NCI-H146 treated with DMSO at 0.1 percent for 48 hours (cell line): Measurements from ENCODE around the gene GTF2F2.

Experiments
- DNase-seq: peaks from one replicate; lab custom pipeline; 2025; ENCODE audit not compliant: unreplicated experiment; lab: John Stamatoyannopoulos, UW

The GTF2F2 gene

DNA sequence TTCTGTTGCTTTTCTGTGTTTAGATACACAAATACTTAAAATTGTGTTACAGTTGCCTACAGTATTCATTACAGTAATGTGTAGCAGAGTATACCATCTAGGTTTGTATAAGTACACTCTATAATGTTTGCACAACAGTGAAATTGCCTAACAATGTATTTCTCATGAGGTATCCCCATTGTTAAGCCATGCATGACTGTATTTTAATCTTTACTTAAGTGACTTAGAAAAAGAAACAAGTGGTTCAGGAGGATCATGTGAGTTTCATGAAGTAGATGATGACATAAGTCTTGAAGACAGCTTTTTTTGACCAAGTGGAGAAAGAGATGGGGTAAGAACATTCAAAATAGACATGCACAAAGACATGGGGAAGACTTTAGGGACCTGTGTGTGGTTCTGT, 88.9 kb downstream of the GTF2F2 start:
- DNase-seq: no peak

DNA sequence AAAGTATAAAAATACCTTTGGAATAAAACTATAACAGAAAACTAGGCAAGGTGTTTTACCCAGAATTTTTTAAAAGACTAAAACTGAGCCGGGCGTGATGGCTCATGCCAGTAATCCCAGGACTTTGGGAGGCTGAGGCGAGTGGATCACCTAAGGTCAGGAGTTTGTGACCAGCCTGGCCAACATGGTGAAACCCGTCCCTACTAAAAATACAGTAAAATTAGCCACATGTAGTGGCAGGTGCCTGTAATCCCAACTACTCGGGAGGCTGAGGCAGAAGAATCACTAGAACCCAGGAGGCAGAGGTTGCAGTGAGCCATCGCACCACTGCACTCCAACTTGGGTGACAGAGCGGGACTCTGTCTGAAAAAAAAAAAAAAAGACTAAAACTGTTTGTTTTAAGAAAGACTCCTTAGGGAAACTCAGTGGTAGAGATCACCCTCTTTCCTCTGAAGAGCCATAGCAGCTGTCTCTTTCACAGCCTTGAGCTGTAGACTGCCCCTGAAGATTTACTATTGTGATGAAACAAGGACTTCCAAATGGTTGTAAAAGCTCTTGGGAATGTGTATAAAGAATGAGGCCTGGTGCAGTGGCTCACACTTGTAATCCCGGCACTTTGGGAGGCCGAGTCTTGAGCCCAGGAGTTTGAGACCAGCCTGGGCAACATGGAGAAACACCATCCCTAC, 95.2 kb downstream of the GTF2F2 start:
- no peak for DNase-seq

DNA sequence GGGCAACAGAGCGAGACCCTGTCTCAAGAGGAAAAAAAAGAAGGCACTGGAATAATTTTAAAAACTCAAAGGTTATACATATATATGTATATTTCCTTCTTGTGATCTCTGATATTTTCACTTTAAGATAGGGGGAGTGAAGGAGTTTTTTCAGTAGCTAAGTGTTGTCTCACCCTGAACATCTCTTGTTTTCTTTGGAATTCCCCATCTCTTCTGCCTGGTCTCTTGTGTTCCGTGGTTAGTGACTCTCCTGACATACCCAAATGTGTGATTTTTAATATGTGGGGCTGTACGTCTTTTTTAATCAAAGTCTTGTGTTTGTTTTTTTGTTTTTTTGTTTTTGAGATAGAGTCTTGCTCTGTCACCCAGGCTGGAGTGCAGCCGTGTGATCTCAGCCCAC, 95.9 kb downstream of the GTF2F2 start:
- no peak for DNase-seq

DNA sequence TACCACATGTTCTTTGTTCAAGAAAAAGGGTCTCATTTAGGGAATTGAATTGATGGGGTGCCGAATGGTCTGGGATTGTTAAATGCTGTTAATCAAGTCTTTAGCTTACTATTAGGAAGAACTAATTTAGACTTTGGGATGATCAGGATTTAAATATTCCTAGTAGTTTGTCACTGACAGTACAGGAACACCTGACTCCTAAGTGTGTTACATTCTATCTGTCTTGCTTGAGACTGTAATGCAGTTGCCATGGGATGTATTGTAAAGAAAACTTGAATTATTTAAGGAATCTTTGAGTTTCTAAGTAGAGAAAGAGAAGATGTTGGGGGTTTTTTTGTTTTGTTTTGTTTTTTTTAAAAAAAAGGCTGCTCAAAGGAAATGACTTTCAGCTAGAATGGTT, 98.4 kb downstream of the GTF2F2 start:
- DNase-seq: no peak

DNA sequence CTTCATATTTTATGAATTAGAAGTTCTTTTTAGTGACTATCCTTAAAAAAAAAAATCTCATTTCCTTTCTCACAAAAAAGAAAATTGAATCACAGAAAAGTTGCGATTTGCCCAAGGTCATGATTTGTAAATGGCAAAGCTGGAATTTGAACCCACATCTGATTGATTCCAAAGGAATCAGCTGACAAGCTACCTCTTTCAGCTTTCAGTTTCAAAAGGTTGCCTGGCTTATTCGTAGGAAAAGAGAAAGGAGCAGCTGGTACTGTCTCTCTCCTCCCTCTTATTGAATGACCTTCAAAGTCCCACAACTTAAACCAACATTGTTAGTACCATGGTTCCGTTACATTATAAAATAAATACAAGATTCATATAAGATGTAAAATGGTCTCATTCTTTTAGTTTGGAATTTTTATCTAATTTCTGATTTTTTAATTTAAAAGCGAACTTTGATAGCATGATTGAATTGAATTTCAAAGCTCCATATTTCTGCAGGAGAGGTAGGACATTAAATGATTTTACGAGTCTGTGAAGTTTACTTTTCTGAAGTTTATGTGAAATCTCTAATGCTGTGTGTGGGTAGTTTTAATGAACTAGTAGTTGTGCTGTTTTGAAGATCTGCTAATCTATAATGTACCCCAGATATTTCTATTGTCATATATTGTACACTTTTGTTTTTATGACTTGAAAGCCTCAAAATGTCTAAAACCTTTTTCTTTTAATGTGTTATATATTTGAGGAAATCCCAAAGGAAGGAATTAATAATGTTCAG, 99.0 kb downstream of the GTF2F2 start:
- DNase-seq: no peak

DNA sequence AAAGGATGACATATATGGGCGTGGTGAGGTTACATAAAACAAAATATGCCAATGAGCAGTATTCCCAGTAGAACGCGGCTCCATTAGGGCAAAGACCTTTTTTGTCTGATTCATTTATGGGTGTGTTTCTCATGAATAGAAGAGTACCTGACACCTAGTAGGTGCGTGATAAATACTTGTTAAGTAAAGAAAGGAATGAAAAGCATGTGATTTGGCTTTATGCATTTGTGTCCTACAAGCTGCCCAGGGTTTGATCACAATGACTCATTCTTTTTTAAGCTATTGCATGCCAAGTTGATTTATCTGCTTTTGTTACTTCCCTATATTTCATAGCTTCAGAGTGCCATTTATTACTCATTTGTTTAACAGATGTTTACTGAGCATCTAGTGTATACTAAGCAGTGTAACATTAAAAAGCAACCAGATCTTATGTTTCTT, 99.6 kb downstream of the GTF2F2 start:
- DNase-seq: no peak

DNA sequence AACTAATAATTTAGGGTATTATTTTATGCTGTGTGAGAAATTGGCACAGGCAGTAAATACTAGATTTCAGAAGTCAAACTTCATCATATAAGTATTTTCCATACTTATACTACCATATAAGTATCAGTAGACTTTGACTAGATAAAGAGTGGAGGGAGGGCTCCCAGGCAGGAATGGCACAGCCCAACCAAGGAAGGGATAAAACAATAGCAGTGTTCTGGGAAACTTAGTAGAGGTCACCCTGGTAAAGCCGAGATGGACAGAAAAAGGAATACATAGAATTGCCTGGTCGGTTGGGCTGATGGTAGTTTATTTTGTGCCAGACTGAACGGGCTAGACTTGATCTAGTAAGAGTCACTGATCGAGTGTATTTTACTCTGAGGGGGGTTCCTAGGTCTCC, 100.1 kb downstream of the GTF2F2 start:
- DNase-seq: no peak

DNA sequence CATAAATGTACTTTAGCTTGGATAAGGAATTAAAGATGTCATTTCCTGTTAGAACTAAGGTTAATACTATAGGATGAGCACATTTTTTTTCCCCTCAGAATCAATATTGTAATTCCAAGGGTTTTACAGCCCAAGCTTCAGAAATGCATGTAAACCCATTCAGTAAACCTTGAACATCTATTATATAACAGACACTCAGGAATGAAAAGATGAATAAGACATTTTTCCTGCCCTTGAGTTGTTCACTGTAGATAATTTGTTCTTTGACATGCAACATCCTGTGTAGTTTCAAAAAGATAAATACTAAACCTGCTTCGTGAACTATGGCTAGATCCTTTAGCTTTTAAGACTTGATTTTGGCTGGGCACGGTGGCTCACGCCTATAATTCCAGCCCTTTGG, 102.2 kb downstream of the GTF2F2 start:
- DNase-seq: no peak

DNA sequence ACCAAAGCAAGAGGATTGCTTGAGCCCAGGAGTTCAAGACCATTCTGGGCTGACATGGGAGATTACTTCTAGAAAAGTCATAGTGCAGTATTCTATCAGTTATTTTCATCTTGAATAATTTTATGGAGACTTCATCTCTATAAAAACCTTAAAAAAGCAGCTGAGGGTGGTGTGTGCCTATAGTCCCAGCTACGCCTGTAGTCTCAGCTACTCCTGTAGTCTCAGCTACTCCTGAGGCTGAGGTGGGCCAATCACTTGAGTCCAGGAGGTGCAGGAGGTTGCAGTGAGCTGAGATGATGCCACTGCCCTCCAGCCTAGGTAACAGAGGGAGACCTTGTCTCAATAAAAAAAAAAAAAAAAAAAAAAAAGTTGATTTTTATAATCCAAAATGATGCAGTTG, 102.6 kb downstream of the GTF2F2 start:
- no peak for DNase-seq

DNA sequence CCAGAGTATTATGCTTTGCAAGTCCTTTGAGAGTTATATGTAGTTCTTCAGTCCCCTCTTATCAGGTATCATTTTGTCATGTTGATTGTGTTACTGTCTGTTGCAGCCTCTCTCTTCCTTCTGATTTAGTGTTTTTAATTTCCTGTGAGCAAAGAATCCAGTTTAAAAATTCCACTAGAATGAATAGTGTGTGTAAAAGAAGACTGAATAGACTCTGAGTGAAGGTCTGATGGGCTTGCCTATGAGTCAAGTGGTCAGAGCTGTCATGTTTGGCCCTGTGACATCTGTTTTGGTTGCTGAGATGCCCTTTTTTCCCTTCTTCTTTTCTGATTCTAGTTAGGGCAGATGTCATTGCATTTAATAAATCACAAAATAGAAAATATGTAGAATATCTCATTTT, 103.9 kb downstream of the GTF2F2 start:
- DNase-seq: no peak

DNA sequence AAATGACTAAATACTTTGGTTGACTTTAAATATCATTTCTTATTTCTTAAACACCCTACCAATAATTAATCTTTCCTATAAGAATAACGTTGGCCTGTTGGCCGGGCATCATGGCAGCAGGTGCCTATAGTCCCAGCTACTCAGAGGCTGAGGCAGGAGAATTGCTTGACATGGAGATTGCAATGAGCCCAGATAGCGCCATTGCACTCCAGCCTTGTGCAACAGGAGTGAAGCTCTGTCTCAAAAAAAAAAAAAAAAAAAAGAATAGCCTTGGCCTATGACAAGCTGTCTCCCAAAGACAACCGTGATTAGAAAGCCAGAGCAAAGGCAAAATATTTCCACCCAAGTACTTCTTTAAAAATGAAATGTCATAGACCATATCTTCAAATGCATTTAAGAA, 105.1 kb downstream of the GTF2F2 start:
- no peak for DNase-seq

DNA sequence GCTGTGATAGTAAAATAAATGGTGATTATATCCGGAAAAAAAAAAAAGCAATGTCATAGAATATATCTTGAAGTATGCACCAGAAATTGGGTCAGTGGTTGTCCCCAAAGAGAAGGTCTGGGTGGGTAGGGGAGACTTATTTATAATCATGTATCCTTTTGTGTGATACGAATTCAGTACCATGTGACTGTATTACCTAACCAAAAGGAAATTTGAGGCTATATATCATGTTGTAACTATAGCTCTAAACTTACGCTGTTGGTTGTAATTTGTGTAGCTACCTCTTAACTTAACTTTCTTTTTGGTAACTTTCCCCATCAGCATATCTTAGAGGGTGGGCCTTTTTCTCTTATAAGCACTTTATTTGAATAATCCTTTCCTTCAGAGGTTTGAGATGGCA, 105.7 kb downstream of the GTF2F2 start:
- DNase-seq: no peak

DNA sequence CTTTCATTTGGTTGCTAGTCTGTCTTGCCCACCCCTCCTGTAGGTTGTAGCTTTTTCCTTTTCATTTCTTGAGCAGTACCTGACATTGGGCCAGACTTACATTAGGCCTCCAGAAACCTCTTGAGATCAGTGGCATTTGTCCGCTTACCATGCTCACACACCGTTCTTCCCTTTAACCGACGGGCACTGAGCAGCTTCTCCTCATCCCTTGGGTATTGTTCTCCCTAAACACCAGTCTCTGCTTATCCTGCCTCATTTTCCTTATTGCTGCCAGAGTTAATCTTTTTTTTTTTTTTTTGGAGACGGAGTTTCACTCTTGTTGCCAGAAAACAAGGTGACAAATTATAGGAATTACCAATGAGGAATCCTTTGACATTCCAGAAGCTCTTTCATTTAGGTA, 107.7 kb downstream of the GTF2F2 start:
- no peak for DNase-seq

DNA sequence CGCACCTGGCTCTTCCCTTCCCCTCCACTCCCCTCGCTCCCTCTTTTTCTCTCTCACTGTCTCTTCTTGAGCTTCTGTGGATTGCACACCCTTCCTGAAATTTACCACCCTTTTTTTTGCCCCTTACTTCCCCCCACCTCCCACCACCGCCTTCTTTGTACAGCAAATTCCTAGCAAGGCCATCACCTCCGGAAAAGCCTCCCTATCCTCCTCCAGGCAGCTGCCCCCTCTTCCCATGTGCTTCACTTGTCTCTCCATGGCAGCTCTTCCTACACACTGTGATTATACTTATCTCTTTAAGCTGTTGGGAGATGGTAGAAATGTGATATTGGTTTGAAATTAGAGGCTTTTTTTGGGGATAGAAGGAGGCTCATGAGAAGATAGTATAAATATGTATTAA, 108.9 kb downstream of the GTF2F2 start:
- no peak for DNase-seq

DNA sequence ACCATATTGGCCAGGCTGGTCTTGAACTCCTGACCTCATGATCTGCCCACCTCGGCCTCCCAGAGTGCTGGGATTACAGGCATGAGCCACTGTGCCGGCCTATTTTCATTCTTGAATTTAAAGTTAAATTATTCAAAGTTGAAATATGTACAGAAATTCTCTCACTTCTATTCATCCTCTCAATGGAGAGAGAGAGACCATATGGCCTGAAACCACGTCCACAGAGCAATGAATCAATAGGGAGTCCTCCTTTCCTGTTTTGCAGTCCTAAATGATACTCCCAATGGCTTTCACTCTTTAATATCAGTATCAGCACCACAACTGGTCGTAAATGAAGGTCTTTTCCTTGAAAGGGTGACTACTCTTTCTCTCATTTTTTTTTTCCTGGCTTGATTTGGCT, 111.0 kb downstream of the GTF2F2 start:
- no peak for DNase-seq

DNA sequence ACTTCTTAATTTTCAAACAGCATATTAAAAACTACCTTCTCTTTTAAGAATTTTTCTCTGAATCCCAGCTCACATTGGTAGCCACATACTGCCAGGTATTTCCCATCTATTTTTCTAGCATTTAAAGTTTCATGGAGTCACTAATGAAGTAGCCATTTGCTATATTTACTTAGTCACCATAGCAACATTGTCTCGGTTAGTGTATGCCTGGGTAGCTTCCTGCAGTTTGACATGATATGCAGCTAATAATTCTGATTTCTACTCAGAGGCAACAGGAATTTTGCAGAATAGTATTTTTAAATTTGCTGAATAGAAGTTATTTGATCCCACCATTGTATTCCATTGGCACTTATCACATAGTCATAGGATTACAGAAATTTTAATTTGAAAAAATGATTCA, 111.4 kb downstream of the GTF2F2 start:
- peak; percentile 63 for DNase-seq

DNA sequence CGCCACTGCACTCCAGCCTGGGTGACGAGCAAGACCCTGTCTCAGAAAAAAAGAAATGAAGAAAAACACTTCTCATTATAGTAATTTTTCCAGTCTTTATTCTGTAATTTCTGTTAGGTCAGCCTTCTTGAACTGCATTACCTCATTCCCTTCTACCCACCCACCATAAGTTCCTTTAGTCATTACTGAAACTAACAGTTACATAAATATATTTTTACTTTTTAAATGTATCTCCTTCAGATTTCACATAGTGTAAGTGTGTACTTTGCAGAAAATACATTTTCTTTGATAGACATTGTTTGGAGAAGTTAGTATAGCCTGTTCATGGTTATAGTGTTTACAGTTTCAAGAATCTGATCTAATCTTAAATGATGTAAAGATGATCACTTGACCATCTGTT, 112.3 kb downstream of the GTF2F2 start:
- no peak for DNase-seq

DNA sequence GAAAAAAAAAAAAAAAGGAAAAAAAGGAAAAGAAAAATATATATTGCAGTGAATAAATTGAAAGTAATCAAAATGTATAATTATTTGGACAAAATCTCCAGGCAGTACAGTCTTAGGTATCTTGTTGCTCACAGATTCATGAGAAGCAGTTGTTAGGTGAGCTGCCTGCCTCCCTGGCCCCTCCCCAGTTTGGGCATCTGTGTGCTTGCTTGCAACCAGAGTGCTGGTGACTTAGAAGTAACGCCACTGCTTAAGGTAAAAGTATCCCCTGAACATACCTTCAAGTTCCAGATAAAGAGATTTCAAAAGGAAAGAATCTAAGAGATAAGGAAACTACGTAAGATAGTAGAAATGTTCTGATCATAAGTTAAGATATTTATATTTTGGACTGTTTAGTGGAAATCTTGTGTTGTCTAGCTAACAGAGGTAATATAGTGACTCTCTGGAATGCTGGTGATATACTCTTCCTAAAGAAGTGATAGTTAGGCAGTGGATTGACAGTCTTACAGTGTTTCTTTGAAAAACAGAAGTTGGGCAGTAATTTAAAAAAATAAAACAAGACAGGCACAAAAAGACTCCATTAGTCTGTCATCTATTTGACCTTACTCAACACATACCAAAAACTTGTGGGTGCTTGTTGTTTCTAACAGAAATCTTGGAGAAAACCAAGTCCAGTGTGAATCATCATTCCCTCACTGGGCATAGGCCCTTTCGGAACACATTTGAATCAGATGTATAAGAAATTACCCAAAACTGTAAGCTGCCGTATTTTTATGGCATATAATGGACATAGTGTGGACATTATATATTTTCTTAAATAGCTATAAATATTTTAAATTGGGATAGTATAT, 118.9 kb downstream of the GTF2F2 start:
- DNase-seq: no peak

DNA sequence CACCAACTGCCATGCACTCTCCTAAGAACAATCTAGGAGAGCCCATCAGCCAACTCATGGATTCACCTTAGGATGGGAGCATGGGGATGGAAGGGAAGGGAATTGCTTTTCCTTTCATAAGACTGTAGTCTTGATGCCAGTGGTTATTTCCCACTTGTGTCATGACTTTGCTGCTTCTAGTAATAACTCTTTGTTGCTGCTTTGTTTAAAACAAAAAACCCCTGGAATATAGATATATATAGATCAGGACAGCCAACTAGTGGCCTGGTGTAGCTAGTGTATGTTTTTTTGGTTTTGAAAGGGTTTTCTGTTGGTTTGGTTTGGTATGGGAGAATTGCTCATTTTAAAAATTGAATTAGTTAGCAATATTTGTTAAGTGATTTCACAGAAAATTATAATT, 119.8 kb downstream of the GTF2F2 start:
- no peak for DNase-seq

DNA sequence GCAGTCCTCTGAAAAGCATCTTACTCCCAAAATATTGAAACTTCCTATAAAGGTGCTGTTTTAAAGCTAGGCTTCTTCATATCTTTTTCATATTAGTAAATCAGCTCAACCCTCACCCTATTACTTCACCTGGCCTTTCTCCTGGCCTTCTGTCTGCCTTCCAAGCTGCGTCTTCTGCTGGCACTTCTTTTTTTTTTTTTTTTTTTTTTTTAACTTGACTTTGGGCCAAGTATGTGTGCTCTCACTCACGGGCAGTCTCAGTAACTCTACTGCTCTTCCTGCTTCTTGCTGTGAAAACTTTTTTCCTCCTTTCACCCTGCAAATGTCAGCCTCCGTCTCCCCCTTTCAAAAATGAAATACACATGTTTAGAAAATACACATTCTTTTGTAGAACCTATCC, 121.8 kb downstream of the GTF2F2 start:
- no peak for DNase-seq

DNA sequence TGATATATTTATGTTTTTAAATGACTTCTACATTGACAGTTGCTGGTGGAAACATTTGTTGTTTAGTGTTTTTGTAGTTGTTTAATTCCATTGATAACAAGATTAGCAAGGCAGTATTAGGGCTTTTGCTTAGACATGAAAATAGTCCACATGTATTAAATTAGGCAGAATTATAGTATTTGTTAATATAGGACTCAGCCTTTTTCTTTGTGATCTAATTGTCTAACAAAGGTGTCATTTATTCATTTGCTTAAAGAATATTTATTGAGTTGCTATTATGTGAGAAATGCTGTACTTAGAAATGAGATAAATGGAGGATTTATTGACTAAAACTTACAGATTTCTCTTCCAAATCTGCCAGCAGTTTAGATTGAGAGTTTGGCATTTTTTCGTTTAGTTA, 122.2 kb downstream of the GTF2F2 start:
- no peak for DNase-seq

DNA sequence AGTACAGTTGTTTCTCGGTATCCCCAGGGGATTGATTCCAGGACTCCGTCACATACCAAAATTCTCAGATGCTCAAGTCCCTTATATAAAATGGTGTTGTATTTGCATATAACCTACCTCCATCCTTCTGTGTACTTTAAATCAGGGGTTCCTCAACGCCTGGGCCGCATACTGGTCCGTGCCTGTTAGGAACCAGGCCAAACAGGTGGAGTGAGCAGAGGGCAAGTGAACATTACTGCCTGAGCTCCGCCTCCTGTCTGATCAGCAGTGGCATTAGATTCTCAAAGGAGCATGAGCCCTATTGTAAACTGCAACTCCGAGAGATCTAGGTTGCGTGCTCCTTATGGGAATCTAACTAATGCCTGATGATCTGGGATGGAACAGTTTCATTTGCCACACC, 122.8 kb downstream of the GTF2F2 start:
- DNase-seq: no peak
